ES-I3 (cell line): ENCODE results near the gene LMO1.

ENCODE experiments used
- H3K36me3 ChIP-seq: 2 replicates; pipeline ENCODE4 v1.6.1; 2013; ENCODE audit warnings: mild to moderate bottlenecking, low read length, control low read depth, moderate library complexity; ENCODE audit not compliant: insufficient read depth
- H3K4me1 ChIP-seq: 2 replicates; pipeline ENCODE4 v1.6.1; 2013; ENCODE audit warnings: mild to moderate bottlenecking, control low read depth, low read length; ENCODE audit not compliant: insufficient read depth
- H3K9ac ChIP-seq: 2 replicates; pipeline ENCODE4 v1.6.1; 2013; ENCODE audit warnings: low read depth, mild to moderate bottlenecking, low read length, moderate library complexity
- H3K9me3 ChIP-seq: 2 replicates; pipeline ENCODE4 v1.6.1; 2013; ENCODE audit warnings: mild to moderate bottlenecking, low read length, moderate library complexity; ENCODE audit not compliant: control insufficient read depth, insufficient read depth

Gene LMO1

GRCh38 chr11:8263109-8263768 lies 439 bp downstream of the LMO1 start:
- Histone ChIP-seq H3K9me3 (no peaks in the 10 kb centered on the region), H3K4me1 (peaks cover 13% of the 10 kb centered on the region), H3K36me3 (no peaks in the 10 kb centered on the region), H3K9ac (peak overlapping the region; percentile 61; the same call in 1 of the 2 replicates)

DNA sequence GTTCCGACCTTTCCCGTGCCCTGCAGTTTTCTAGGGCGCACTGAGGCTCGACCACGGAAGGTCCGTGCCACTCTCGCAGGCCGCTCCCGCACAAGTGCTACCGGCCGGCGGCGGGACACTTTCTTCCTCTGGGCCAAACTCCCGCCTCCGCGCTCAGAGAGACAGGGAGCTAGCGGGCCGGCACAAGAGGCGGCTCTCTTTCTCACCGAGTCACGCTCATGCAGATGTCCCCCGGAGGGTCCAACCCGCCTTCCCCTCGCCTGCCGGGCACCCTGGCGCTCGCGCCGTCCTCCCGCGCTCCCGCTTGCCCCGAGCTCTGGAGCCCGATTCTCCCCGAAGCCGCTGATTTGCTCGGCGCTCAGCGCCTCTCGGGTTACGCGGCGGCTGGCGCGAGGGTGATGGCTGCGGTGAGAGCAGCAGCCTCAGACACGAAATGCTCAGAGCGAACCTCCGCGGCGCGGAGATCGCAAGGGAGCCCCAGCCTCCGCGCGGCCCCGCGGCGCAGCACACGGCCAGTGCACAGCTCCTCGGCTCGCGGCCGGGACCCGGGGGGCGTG lies 1.0 kb downstream of the LMO1 start:
- Histone ChIP-seq H3K9me3 (no peaks in the 10 kb centered on the region), H3K9ac (peak overlapping the region; percentile 61), H3K36me3 (no peaks in the 10 kb centered on the region), H3K4me1 (peaks cover 13% of the 10 kb centered on the region)

GRCh38 chr11:8261921-8262551 lies 1.6 kb downstream of the LMO1 start:
- Histone ChIP-seq H3K9ac (peak overlapping the region; percentile 61; the same call in 1 of the 2 replicates), H3K36me3 (no peaks in the 10 kb centered on the region), H3K4me1 (peaks cover 13% of the 10 kb centered on the region), H3K9me3 (no peaks in the 10 kb centered on the region)

DNA sequence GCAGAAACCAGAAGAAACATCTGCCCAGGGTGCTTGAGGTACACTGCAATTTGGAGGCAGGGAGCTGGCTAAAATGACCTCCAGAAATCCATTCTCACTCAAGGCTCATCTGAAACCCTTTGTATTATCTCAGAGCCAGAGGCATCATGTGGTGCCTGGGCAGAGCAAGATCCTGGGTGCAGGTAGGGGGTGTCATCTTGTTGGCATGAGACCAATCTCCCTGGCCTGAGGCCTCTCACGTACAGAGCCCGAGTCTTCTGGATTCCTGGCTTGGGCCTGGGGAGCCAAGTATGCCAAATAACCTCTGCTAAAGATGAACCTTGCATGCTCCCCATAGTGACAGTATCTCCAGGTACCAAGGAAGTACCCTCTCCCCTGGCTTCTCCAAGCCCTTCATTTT lies 2.4 kb downstream of the LMO1 start:
- Histone ChIP-seq H3K4me1 (peaks cover 13% of the 10 kb centered on the region), H3K36me3 (no peaks in the 10 kb centered on the region), H3K9me3 (no peaks in the 10 kb centered on the region), H3K9ac (no peak overlapping the region)

DNA sequence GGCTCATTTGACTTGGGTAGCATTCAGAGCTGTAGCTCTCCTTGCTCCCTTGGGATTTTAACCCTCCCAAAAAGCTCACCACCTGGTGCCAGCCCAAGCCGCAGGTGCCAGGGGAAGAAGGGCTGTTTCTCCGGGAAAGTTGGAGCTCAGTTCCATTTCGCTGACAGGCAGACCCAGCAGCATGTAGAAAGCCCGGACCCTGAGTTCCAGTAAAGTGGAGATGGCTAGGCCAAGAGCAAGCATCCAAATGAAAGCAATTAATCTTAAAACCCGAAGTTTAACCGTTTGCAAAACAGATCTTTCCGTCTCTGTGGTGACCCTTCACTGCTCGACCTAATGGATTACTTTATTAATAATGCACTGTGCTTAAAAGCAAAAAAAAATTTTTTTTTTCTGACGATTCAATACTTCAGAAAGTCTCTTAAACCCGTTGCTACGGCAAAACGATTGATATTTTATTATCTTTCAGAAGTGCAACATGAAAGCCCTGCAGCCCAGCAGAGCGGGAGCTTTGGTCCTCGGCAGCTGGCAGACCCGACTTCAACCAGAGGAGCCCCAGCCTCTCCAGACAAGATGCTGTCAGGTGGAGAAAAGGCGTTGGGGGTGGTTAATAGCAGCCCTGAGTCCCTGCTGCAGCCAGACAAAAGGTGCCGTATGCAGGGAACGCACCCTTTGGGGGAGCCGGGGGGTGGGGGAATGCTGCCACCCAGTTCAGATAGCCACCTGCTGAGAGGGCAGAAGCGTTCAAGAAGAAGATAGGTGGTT lies 3.3 kb downstream of the LMO1 start:
- no peaks in the 10 kb centered on the region for H3K36me3 ChIP-seq
- H3K4me1 ChIP-seq: peaks cover 13% of the 10 kb centered on the region
- H3K9me3 ChIP-seq: no peaks in the 10 kb centered on the region

GRCh38 chr11:8259306-8259959 lies 4.2 kb downstream of the LMO1 start:
- Histone ChIP-seq H3K4me1 (peaks cover 13% of the 10 kb centered on the region), H3K9ac (no peak overlapping the region), H3K36me3 (no peaks in the 10 kb centered on the region), H3K9me3 (no peaks in the 10 kb centered on the region)

More for the DNA sequence above, 3.3 kb downstream of the LMO1 start:
- no peak overlapping the region for H3K9ac ChIP-seq

DNA sequence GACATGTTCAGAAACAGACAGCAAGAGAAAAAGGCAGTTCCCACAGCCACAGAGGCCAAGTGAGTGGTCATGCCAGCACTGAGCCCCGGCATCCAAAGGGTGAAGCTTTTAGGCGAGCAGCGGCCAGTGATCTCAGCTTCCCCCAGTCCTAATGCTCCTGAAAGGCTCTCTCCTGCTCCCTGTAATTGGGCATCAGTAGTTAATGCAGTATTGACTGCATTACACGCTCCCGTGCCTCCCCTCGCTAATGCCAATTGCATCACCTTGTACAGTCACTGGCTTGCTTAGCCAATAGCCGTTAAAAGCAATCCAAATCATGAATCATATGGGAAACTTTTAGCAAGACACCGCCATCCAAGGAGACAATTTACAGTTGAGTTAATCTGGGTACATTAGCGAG lies 4.9 kb downstream of the LMO1 start:
- Histone ChIP-seq H3K36me3 (no peaks in the 10 kb centered on the region), H3K9ac (no peak overlapping the region), H3K4me1 (peaks cover 13% of the 10 kb centered on the region), H3K9me3 (no peaks in the 10 kb centered on the region)

DNA sequence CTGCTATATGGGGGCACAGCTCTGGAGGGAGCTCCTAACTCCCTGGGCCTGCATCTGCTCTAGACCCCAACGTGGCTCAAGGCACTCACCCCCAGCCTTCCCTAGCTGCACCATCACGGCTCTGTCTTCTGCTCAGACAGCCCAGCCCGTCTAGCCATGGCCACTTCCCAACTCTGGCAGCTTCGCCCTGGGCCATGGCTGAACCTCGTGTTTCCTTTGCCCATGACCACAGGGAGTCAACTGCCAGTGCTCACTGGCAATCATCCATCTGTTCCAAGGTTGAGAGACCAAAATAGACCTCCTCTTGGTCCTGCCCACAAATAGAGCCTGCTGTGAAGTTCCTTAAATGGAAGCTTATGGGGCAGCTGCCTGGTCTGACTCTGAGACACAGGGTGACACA lies 5.4 kb downstream of the LMO1 start:
- H3K36me3 ChIP-seq: no peaks in the 10 kb centered on the region
- peaks cover 10% of the 10 kb centered on the region for H3K4me1 ChIP-seq
- no peaks in the 10 kb centered on the region for H3K9me3 ChIP-seq

GRCh38 chr11:8257003-8257664 lies 6.5 kb downstream of the LMO1 start:
- Histone ChIP-seq H3K4me1 (peaks cover 10% of the 10 kb centered on the region), H3K9me3 (no peaks in the 10 kb centered on the region), H3K9ac (no peak overlapping the region), H3K36me3 (no peaks in the 10 kb centered on the region)

More for the DNA sequence above, 5.4 kb downstream of the LMO1 start:
- no peak overlapping the region for H3K9ac ChIP-seq

DNA sequence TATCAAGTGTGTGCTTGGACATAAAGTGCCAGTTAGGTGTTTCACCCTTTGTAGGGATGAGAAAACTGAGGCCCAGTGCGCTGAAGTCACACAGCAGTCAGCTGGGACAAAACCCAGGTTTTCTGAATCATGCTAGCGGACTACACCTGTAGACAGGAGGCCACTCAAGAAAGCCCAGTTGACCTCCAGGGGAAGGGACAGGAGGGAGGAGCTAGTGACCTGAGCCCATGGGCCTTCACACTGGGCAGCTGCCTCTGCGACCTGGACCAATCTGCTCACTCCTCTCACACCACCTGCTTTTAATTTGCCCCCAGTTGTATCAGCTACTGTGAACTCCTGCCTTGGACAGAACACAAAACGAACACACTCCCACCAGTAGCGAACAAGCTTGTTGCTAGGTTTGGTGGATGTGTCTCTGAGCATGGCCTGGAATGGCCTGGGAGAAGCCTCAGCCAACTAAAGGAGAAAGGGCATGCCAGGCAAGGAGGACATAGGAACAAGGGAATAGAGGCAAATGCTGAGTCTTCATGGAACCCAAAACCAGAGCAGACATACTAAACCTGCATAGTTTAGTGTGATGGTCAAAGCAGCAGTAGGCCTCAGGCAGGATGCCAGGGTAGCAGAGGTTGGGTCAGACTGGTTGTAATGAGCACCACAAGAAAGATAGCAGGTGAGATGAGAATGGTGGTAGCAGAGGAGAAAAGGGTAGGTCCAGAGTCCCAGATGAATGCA lies 7.2 kb downstream of the LMO1 start:
- Histone ChIP-seq H3K9me3 (no peaks in the 10 kb centered on the region), H3K36me3 (no peaks in the 10 kb centered on the region), H3K4me1 (peaks cover 3% of the 10 kb centered on the region), H3K9ac (no peak overlapping the region)

DNA sequence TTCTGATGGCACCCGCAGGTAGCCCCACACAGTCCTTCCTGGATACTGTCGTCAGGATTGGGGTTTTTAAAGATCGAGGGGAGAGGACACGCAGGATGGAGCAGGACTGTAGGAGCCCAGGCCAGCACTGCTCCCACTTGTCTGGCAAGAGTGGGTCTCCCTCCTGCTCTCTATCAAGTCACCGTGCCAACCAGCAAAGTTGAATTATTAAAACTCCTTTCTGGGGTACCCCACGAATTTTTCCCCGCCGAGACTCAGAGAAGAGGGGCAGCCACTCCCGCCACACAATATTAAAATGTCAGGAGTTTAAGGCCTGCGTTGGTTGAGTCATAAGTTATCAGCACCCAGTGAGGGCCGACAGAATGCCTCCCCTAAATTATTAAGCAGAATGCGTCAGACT lies 10.1 kb downstream of the LMO1 start:
- Histone ChIP-seq H3K4me1 (no peaks in the 10 kb centered on the region; the same call in 1 of the 2 replicates), H3K9ac (no peak overlapping the region), H3K9me3 (no peaks in the 10 kb centered on the region), H3K36me3 (no peaks in the 10 kb centered on the region)

GRCh38 chr11:8252946-8253345 lies 10.7 kb downstream of the LMO1 start:
- Histone ChIP-seq H3K4me1 (no peaks in the 10 kb centered on the region; the same call in 1 of the 2 replicates), H3K36me3 (no peaks in the 10 kb centered on the region), H3K9ac (no peak overlapping the region), H3K9me3 (no peaks in the 10 kb centered on the region)

- Histone ChIP-seq H3K4me1 (no peaks in the 10 kb centered on the region; the same call in 1 of the 2 replicates), H3K9me3 (no peaks in the 10 kb centered on the region), H3K9ac (no peak overlapping the region), H3K36me3 (no peaks in the 10 kb centered on the region)
Measured at GRCh38 chr11:8252388-8252787, 11.3 kb downstream of the LMO1 start.
